AG04450 (cell line): ENCODE results near the gene SLC39A11. TPM values are rescaled to one million over a fixed set of nuclear protein-coding genes. Genes with fewer than 3 reads are reported as not detected.

Source experiments
- CTCF ChIA-PET: fragments of 300-600, 350-600 bp; formaldehyde crosslinking; extraction: SDS; loops from one replicate; lab custom pipeline; 2022; ENCODE audit warnings: antibody characterized with exemption, inconsistent platforms; lab: Charles Lee
- POLR2A ChIA-PET: fragments of 350-600 bp; formaldehyde crosslinking; extraction: SDS; loops from one replicate; lab custom pipeline; 2021; ENCODE audit warnings: antibody characterized with exemption, inconsistent platforms; lab: Yijun Ruan, JAX
- DNase-seq: peaks from one replicate; pipeline ENCODE4 v3.0.0-alpha.2; 2011; ENCODE audit warnings: low read depth, low spot score
- H3K27ac ChIP-seq: one replicate; pipeline ENCODE4 v1.5.1; 2012; ENCODE audit warnings: low read depth, low read length, control low read depth
- H3K27me3 ChIP-seq: one replicate; pipeline ENCODE4 v1.6.0; 2012; ENCODE audit warnings: low read length; ENCODE audit not compliant: control insufficient read depth, insufficient read depth
- H3K4me3 ChIP-seq: 2 replicates; pipeline ENCODE4 v1.5.1; 2011; ENCODE audit warnings: mild to moderate bottlenecking, low read depth, low read length, control low read depth
- H3K9me3 ChIP-seq: 2 replicates; pipeline ENCODE4 v1.5.1; 2012; ENCODE audit warnings: low read length; ENCODE audit not compliant: control insufficient read depth, insufficient read depth
- polyA plus RNA-seq: library from polyadenylated mRNA; depleted of rRNA; stranded (reverse); fragments of >200 nt; gene quantifications from 2 replicates; pipeline ENCODE4 v1.2.3, GENCODE V29; 2011
- TF ChIP-seq, protein P1 (sequence below): IDR thresholded peaks from 2 replicates; pipeline ENCODE4 v1.5.1; 2011; ENCODE audit warnings: low read depth, low read length, control low read depth, inconsistent platforms

SLC39A11 gene
- polyA plus RNA-seq, 1 experiment, result 18.0 TPM

DNA sequence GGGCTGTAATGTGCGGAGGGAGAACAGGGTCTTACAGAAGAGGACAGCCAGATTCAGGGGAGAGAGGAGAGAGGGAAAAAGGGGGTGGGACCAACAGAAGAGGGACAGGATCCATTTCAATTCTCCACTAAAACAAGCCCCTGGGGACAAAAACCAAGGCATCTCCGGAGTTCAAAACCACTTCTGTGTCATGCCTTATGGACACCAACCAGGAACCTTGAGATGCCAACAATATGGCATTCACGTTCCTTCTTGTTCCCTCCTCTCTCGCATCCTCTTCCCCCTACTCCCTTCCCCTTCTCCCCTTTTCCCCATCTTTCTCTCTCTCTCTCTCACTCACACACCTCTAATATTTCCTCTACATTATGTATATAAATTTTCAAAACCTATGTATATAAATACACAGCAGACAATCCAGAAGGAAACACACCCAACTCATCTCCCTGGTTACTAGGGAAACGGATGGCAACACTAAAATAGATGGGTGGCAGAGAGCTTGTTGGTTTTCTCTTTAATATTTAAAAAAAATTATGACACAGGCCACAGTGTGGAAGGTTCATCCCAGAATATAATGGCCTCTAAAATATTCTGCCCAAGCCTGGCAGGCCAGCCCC, 123.1 kb downstream of the SLC39A11 start:
- DNase-seq, result no peak
- no peak overlapping the region for H3K27ac ChIP-seq
- H3K4me3 ChIP-seq, result no peak overlapping the region
- ChIA-PET POLR2A (no interaction called here), CTCF (interaction anchor here (0.9 to 1.2 kb wide), 2 partner anchors 16 to 222 kb away, joined by 3 to 12 read pairs; no protein-coding TSS in a partner anchor)
- H3K9me3 ChIP-seq, result no peaks in the 10 kb centered on the region; the same call in 1 of the 2 replicates
- TF ChIP-seq, protein P1, sequence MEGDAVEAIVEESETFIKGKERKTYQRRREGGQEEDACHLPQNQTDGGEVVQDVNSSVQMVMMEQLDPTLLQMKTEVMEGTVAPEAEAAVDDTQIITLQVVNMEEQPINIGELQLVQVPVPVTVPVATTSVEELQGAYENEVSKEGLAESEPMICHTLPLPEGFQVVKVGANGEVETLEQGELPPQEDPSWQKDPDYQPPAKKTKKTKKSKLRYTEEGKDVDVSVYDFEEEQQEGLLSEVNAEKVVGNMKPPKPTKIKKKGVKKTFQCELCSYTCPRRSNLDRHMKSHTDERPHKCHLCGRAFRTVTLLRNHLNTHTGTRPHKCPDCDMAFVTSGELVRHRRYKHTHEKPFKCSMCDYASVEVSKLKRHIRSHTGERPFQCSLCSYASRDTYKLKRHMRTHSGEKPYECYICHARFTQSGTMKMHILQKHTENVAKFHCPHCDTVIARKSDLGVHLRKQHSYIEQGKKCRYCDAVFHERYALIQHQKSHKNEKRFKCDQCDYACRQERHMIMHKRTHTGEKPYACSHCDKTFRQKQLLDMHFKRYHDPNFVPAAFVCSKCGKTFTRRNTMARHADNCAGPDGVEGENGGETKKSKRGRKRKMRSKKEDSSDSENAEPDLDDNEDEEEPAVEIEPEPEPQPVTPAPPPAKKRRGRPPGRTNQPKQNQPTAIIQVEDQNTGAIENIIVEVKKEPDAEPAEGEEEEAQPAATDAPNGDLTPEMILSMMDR, result no peak
- no peaks in the 10 kb centered on the region for H3K27me3 ChIP-seq

DNA sequence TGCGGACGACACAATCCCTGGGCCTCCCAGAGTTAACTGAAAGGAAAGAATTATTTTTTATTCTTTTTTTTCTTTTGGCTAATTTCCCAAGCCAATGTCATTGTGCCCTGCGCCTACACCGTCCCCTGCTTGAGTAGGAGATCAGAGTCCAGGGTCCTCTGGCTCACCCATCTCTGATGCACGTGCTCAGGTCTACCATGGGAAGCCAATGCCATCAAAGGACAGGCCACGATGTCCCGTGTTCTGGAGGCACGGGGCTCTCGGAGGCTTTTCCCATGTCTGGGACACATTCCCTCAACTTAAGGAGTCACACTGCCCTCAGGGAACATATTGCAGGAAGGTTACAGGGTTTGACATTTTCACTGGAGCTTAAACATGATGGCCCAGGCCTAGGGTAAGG, 123.7 kb downstream of the SLC39A11 start:
- no peak for DNase-seq
- H3K27ac ChIP-seq, result no peak overlapping the region
- CTCF ChIA-PET, result interaction anchor here (1.2 kb wide), 1 partner anchor 17 kb away, joined by 5 read pairs; no protein-coding TSS in a partner anchor
- H3K4me3 ChIP-seq, result no peak overlapping the region
- H3K9me3 ChIP-seq, result no peaks in the 10 kb centered on the region; the same call in 1 of the 2 replicates
- POLR2A ChIA-PET, result no interaction called here
- TF ChIP-seq, protein P1, result no peak
- H3K27me3 ChIP-seq, result no peaks in the 10 kb centered on the region

DNA sequence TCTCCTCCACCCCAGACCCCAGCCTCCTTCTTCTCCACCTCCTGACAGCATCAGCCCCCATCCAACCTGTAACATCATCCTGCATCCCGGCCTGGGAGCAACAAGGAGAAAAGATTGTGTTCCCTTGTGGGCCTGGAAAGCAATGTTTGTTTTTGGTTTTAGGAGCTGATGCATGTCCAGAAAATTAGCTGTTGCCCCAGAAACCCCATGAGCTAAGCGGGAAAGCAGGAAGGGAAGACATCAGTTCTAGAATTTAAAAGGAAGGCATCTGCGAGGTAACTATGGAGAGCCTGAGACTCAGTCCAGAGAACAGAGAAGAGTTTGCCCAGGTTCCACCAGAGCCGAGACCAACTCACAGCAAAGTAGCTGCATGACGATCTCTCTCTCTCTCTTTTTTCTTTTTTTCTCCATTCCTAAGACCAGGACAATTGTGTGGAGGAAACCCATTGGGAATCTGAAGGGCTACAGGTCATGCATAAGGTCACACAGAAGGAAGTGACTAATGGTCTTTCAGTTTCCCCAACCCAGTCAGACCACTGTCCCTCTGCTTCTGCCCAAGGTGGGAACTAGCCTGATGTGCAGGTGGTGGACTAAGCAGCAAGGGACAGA, 124.4 kb downstream of the SLC39A11 start:
- Histone ChIP-seq H3K27ac (no peak overlapping the region), H3K27me3 (no peaks in the 10 kb centered on the region), H3K4me3 (no peak overlapping the region), H3K9me3 (no peaks in the 10 kb centered on the region; the same call in 1 of the 2 replicates)
- ChIA-PET POLR2A (interaction anchor here (0.7 kb wide), 1 partner anchor 11 kb away, joined by 14 read pairs; no protein-coding TSS in a partner anchor), CTCF (interaction anchor here (0.7 to 1.2 kb wide), 2 partner anchors 18 to 241 kb away, joined by 3 to 5 read pairs; no protein-coding TSS in a partner anchor)
- no peak for DNase-seq
- TF ChIP-seq, protein P1, result no peak

DNA sequence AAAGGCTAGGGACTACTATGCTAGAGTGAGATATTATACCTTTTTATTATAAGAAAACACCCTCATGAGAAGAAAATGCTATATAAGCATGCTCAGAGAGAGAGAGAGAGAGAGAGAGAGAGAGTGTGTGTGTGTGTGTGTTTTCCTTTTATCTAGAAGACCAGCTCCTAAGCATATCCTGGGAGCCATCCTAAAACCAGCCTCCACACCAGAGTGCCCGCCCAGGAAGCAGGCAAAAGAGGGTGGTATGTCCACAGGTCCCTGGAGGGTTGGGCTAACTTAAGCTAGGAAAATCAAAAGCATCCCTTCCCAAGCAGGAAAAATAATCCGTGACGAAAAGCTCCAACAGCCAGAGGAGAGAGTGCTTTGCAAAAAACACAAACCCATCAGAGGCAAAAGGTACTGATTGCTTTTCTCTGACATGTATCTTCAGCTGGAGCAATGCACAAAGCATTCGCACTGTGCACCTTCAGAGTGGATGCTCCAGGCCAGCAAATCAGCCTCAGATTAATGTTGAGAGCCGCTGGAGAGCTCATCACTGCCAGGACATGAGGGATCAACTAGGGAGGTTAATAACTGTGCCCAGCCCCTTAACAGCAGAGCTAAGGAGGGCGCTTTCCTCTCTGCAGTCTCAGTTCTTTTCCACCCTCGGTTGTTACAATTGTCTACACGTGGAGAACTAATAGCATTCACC, 125.1 kb downstream of the SLC39A11 start:
- CTCF ChIA-PET, result interaction anchor here (0.6 to 1.2 kb wide), 5 partner anchors 13 to 243 kb away, joined by 3 to 5 read pairs (median 3); no protein-coding TSS in a partner anchor
- POLR2A ChIA-PET, result interaction anchor here (0.7 kb wide), 1 partner anchor 12 kb away, joined by 14 read pairs; no protein-coding TSS in a partner anchor
- no peak for DNase-seq
- no peak overlapping the region for H3K4me3 ChIP-seq
- H3K27me3 ChIP-seq, result no peaks in the 10 kb centered on the region
- H3K27ac ChIP-seq, result no peak overlapping the region
- no peaks in the 10 kb centered on the region for H3K9me3 ChIP-seq
- TF ChIP-seq, protein P1, result no peak
